ENCODE results near the gene KIAA0408. TPM values are rescaled to one million over a fixed set of nuclear protein-coding genes. Genes with fewer than 3 reads are reported as not detected.

KIAA0408 gene
- total and polyA plus RNA-seq, 9 of the 15 experiments (the other 6 are each of a cell fraction or from before 2014, with no cell fraction given): 0.11 TPM; not detected in 8

DNA sequence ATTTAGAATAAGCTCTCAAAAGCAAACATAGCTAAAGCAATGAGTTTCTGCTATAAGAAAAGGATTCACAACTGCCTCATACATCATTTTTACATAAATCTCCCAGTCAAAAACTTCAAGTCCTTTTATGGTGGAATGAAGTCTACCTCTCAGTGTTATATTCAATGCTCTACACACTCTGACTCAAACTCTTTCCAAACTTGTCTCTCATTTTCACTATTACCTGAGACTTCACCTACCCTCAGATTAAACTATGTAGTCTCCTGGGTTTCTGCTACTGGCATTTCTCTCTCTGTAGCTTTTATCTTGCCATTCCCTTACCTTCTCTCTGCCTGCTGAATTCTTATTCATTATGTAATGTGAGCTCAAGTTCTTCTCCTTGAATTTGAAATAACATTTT is 11.4 kb downstream of the KIAA0408 start:
- Histone ChIP-seq H4K20me1 (replicated peaks; ENCODE audit: control insufficient read depth, insufficient read depth, low read length) (no peaks in the 10 kb centered on the region), H3K79me2 (ENCODE audit: control insufficient read depth, insufficient read depth, low read length) (no peaks in the 10 kb centered on the region), H3K9me3 (replicated peaks; ENCODE audit: control insufficient read depth, insufficient read depth, low read depth, low read length) (no peaks in the 10 kb centered on the region), H3K4me2 (ENCODE audit: insufficient read depth, low read length) (no peak overlapping the region), H3K9me1 (ENCODE audit: control insufficient read depth, insufficient read depth, low read length) (no peaks in the 10 kb centered on the region), H3K4me3 (no peak overlapping the region), H3K36me3 (ENCODE audit: control insufficient read depth, insufficient read depth, low read length) (no peaks in the 10 kb centered on the region), H2AFZ (ENCODE audit: low read depth, low read length) (no peak overlapping the region), H3K4me1 (replicated peaks in 1 of 2; ENCODE audit: control insufficient read depth in 2 of 2, insufficient read depth in 2 of 2, low read length in 2 of 2) (no peaks in the 10 kb centered on the region), H3K27me3 (ENCODE audit: control insufficient read depth in 2 of 2, insufficient read depth in 2 of 2, low read length in 2 of 2) (no peaks in the 10 kb centered on the region; a peak in 1 of 5 replicates), H3K27ac (ENCODE audit: extremely low read depth, low read depth, low read length) (no peak overlapping the region), H3K9ac (ENCODE audit: insufficient read depth in 1 of 2, low read depth in 2 of 2, low read length in 2 of 2) (no peak overlapping the region)
- no peak for ATAC-seq
- in situ Hi-C loops (cut with MboI): no loop called here
- TF ChIP-seq KAT2B (IDR thresholded peaks at IDR 0.05; ENCODE audit: low read depth, low read length): no peak
- no peak for TF ChIP-seq HNRNPUL1 (IDR thresholded peaks at IDR 0.05; ENCODE audit: low read length)
- no peak for TF ChIP-seq BCL6 (CRISPR knock-in tag; IDR thresholded peaks at IDR 0.05)
- TF ChIP-seq ZKSCAN8 (CRISPR knock-in tag; IDR thresholded peaks at IDR 0.05): no peak
- TF ChIP-seq, protein P1, sequence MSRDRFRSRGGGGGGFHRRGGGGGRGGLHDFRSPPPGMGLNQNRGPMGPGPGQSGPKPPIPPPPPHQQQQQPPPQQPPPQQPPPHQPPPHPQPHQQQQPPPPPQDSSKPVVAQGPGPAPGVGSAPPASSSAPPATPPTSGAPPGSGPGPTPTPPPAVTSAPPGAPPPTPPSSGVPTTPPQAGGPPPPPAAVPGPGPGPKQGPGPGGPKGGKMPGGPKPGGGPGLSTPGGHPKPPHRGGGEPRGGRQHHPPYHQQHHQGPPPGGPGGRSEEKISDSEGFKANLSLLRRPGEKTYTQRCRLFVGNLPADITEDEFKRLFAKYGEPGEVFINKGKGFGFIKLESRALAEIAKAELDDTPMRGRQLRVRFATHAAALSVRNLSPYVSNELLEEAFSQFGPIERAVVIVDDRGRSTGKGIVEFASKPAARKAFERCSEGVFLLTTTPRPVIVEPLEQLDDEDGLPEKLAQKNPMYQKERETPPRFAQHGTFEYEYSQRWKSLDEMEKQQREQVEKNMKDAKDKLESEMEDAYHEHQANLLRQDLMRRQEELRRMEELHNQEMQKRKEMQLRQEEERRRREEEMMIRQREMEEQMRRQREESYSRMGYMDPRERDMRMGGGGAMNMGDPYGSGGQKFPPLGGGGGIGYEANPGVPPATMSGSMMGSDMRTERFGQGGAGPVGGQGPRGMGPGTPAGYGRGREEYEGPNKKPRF (IDR thresholded peaks at IDR 0.05; ENCODE audit: low read depth, low read length): no peak
- TF ChIP-seq RBM14 (IDR thresholded peaks at IDR 0.05; ENCODE audit: borderline replicate concordance, insufficient read depth, low read depth, low read length): no peak
- TF ChIP-seq U2AF1 (optimal IDR thresholded peaks at IDR 0.05; ENCODE audit: low read depth, low read length): no peak
- TF ChIP-seq, protein P2, sequence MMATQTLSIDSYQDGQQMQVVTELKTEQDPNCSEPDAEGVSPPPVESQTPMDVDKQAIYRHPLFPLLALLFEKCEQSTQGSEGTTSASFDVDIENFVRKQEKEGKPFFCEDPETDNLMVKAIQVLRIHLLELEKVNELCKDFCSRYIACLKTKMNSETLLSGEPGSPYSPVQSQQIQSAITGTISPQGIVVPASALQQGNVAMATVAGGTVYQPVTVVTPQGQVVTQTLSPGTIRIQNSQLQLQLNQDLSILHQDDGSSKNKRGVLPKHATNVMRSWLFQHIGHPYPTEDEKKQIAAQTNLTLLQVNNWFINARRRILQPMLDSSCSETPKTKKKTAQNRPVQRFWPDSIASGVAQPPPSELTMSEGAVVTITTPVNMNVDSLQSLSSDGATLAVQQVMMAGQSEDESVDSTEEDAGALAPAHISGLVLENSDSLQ (IDR thresholded peaks at IDR 0.05): no peak
- ChIA-PET CTCF (ENCODE audit: low intra/inter-chr PET ratio) (no interaction called here), POLR2A (no interaction called here)
- no peak for FAIRE-seq
- BruUV-seq (replicated peaks): no TSS peak
- no peak for DNase-seq (ENCODE audit: extremely low read depth in 1 of 4, low spot score in 3 of 4)
- intact Hi-C loops (cut with micrococcal nuclease): no loop called here
